Measurements from ENCODE around the gene YBX3. TPM values are rescaled to one million over a fixed set of nuclear protein-coding genes. Genes with fewer than 3 reads are reported as not detected.

YBX3 gene
- polyA plus RNA-seq, 1 donor (not counting 4 experiments of a cell fraction or from before 2014, with no cell fraction given), result 170 TPM

DNA sequence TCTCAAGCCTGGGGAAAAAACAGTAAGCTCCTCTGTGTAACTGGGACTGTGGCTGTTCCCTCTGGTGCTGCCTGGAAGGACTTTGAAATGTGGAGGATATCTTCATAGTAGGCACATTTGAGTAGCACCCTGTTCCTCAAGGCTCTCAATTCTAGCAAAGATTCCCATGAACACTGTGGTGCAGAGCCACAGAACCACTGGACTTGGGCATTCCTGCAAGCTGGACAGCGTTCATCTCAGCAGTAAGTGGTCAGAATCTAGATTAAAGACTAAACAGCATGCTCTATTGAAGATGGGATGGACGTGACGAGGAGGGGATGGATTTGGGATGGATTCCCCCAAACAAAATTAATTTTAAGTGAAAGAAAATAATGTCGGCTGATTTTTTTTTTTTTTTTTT, 9.4 kb upstream of the YBX3 start:
- Histone ChIP-seq H3K9me3 (ENCODE audit: control insufficient read depth, low read depth, low read length) (no peaks in the 10 kb centered on the region), H3K9me1 (ENCODE audit: control insufficient read depth, extremely low read depth, insufficient read depth, low read length) (no peaks in the 10 kb centered on the region), H3K27ac (ENCODE audit: control insufficient read depth, insufficient read depth, low read length) (no peak overlapping the region), H3K79me2 (ENCODE audit: control insufficient read depth, insufficient read depth, low read length) (no peaks in the 10 kb centered on the region), H3K4me1 (ENCODE audit: control insufficient read depth, extremely low read depth, insufficient read depth, low read length) (no peaks in the 10 kb centered on the region), H3K9ac (ENCODE audit: control insufficient read depth, extremely low read depth, insufficient read depth, low read length) (no peak overlapping the region), H4K20me1 (ENCODE audit: control insufficient read depth, extremely low read depth, insufficient read depth, low read length) (no peaks in the 10 kb centered on the region), H3K4me3 (ENCODE audit: control insufficient read depth in 2 of 3, extremely low read depth in 1 of 3, insufficient read depth in 2 of 3, low read depth in 1 of 3, low read length in 3 of 3) (no peak overlapping the region), H3K36me3 (ENCODE audit: control insufficient read depth in 2 of 2, extremely low read depth in 1 of 2, insufficient read depth in 2 of 2, low read length in 2 of 2) (no peaks in the 10 kb centered on the region), H3K4me2 (ENCODE audit: control insufficient read depth, extremely low read depth, insufficient read depth, low read depth, low read length) (no peak overlapping the region), H2AFZ (ENCODE audit: control insufficient read depth, low read length) (no peak overlapping the region), H3K27me3 (ENCODE audit: control insufficient read depth, extremely low read depth, insufficient read depth, low read length) (no peaks in the 10 kb centered on the region)
- TF ChIP-seq, protein P1, sequence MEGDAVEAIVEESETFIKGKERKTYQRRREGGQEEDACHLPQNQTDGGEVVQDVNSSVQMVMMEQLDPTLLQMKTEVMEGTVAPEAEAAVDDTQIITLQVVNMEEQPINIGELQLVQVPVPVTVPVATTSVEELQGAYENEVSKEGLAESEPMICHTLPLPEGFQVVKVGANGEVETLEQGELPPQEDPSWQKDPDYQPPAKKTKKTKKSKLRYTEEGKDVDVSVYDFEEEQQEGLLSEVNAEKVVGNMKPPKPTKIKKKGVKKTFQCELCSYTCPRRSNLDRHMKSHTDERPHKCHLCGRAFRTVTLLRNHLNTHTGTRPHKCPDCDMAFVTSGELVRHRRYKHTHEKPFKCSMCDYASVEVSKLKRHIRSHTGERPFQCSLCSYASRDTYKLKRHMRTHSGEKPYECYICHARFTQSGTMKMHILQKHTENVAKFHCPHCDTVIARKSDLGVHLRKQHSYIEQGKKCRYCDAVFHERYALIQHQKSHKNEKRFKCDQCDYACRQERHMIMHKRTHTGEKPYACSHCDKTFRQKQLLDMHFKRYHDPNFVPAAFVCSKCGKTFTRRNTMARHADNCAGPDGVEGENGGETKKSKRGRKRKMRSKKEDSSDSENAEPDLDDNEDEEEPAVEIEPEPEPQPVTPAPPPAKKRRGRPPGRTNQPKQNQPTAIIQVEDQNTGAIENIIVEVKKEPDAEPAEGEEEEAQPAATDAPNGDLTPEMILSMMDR (optimal IDR thresholded peaks at IDR 0.05 in 1 of 3, IDR thresholded peaks at IDR 0.05 in 1 of 3, conservative IDR thresholded peaks at IDR 0.05 in 1 of 3; ENCODE audit: extremely low read depth in 1 of 3, insufficient read depth in 2 of 3, low read length in 3 of 3), result no peak
- no peak for TF ChIP-seq EZH2 (IDR thresholded peaks at IDR 0.05; ENCODE audit: low read length)
- FAIRE-seq, result no peak
- dilution Hi-C loops (cut with MboI; ENCODE audit: extremely low pct_ligation_motif_present, low sequenced_read_pairs), result no loop called here
- DNase-seq (ENCODE audit: low read depth, low spot score), result no peak

DNA sequence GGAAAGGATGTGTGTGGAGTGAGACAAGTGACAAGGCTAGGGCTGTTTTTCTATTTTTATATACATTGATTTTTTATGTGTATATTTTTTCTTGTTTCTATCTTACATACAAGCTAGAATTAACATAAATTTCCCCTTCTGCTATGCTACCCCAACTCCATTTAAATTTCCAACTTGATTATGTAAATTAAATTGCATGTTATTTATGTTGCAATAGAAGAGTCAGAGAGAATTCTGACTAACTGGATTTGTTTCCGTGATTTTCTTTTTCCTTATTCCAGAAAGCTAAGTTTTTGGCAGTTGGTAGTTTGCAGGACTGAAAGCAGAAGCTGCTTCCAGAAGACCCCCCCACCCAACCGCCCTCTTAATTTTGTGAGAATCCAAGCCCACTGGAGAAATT, 8.9 kb upstream of the YBX3 start:
- DNase-seq (ENCODE audit: low read depth, low spot score) (no peak), FAIRE-seq (no peak)
- Histone ChIP-seq H3K4me2 (ENCODE audit: control insufficient read depth, extremely low read depth, insufficient read depth, low read depth, low read length) (no peak overlapping the region), H3K9ac (ENCODE audit: control insufficient read depth, extremely low read depth, insufficient read depth, low read length) (no peak overlapping the region), H2AFZ (ENCODE audit: control insufficient read depth, low read length) (no peak overlapping the region), H3K27me3 (ENCODE audit: control insufficient read depth, extremely low read depth, insufficient read depth, low read length) (no peaks in the 10 kb centered on the region), H3K79me2 (ENCODE audit: control insufficient read depth, insufficient read depth, low read length) (no peaks in the 10 kb centered on the region), H4K20me1 (ENCODE audit: control insufficient read depth, extremely low read depth, insufficient read depth, low read length) (no peaks in the 10 kb centered on the region), H3K36me3 (ENCODE audit: control insufficient read depth in 2 of 2, extremely low read depth in 1 of 2, insufficient read depth in 2 of 2, low read length in 2 of 2) (no peaks in the 10 kb centered on the region), H3K4me1 (ENCODE audit: control insufficient read depth, extremely low read depth, insufficient read depth, low read length) (no peaks in the 10 kb centered on the region), H3K9me3 (ENCODE audit: control insufficient read depth, low read depth, low read length) (no peaks in the 10 kb centered on the region), H3K4me3 (ENCODE audit: control insufficient read depth in 2 of 3, extremely low read depth in 1 of 3, insufficient read depth in 2 of 3, low read depth in 1 of 3, low read length in 3 of 3) (no peak overlapping the region), H3K27ac (ENCODE audit: control insufficient read depth, insufficient read depth, low read length) (no peak overlapping the region), H3K9me1 (ENCODE audit: control insufficient read depth, extremely low read depth, insufficient read depth, low read length) (no peaks in the 10 kb centered on the region)
- no peak for TF ChIP-seq EZH2 (IDR thresholded peaks at IDR 0.05; ENCODE audit: low read length)
- TF ChIP-seq, protein P1 (optimal IDR thresholded peaks at IDR 0.05 in 1 of 3, IDR thresholded peaks at IDR 0.05 in 1 of 3, conservative IDR thresholded peaks at IDR 0.05 in 1 of 3; ENCODE audit: extremely low read depth in 1 of 3, insufficient read depth in 2 of 3, low read length in 3 of 3), result no peak
- dilution Hi-C loops (cut with MboI; ENCODE audit: extremely low pct_ligation_motif_present, low sequenced_read_pairs), result no loop called here
